Middle frontal gyrus (tissue), 1 donor: ENCODE measurements around the gene RASA2.
"Not testable (repeated sequence)": the region's sequence is repeated elsewhere in the genome, so short reads cannot be mapped to it uniquely, and the experiment has no call there.

Source experiments
- DNase-seq: peaks from one replicate; pipeline ENCODE4 v3.0.0-alpha.2; 2015; ENCODE audit warnings: low spot score; ENCODE audit errors: extremely low spot score

Gene RASA2

DNA sequence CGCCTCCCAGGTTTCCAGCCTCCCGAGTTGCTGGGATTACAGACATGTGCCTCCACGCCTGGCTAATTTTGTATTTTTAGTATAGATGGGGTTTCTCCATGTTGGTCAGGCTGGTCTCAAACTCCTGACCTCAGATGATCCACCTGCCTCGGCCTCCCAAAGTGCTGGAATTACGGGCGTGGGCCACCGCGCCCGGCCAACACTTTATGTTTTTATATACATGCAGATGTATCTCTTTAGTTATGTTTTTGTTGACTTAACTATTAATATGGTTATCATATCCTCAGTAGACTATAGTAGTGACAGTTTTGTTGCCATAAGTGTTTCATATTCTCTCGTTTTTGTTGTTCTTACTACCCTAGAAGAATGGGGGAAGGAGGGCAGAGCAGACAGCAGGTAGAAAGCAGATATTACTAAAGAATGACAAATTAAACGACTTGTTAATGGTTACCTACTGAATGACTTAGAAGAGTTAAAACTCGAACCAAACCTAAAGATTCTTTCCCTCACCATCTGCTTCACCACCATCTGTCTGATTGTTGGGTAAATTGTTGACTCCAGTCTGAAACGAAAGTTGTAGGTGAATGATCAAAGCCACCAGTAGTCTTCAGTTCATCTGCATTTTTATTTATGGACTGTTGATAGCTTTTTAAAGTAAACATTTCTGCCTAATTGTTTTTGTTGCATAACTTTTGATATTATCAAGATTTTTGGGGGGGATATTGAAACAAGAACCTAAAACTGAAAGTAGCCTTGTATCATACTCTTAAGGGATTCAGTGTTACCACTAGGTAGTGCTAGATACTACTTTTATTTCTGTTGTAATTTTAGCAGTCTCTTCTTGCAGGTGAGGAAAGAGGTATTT is 89.3 kb downstream of the RASA2 start:
- no peak for DNase-seq

DNA sequence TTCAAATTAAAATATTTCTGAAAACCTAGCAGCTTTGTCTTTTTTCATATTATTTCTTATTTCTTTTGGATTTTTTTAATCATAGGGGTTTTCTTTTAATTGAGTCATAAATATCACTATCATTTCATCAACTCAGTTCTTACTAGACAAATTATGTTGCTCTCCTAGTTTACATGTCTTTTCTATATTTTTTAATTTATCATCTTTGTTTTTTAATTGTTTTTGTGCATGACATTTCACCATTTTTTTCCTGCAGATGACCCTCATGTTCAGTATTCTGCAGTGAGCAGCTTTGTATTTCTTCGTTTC is 89.9 kb downstream of the RASA2 start:
- DNase-seq: no peak

DNA sequence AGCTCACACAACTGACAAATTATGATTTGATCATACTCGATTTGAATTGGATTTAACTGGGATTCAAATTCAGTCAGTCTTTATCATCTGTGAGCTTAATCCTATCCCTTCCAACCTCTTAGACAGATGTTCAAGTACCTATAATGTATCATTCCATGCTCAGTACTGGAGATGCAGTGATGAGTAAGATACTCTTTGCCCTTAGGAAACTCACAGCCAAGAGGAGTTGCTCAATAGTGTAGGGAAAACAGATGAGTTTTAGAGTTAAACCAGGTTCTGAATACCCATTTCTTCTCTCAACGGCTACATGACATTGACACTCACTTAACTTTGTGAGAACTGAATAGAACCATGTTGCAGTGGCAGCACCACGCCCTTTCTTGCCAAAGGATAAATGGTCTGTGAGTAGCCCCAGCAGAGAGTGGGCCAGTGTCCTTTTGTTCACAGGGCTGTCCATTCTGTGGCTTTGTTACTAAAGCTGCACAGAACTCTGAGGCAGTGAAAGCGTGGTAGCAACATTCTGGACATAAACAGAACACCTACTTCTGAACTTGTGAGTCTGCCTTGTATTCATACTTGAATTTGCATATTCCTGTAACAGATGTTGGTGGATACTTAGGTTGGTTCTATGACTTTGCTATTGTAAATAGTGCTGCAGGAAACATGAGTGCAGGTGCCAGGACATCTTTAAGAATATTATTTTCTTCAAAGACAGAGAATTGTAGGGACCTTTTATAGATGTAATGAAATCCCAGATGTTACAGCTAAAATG is 91.6 kb downstream of the RASA2 start:
- DNase-seq: no peak

DNA sequence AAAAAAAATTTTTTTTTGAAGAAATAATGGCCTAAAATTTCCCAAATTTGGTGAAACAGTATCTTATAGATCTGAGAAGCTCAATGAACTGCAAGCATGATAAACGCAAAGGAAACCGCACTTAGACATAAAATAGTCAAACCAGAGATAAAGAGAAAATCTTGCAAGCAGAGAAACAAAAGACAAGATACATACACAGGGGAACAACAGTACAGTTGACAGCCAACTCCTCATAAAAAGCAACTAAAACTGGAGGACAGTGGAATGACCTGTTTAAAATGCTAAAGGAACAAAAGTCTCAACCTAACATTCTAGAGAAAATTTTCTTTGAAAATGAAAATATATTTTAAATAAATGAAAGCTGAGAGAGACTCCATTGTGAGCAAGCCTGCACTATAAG is 107.5 kb downstream of the RASA2 start:
- no peak for DNase-seq

DNA sequence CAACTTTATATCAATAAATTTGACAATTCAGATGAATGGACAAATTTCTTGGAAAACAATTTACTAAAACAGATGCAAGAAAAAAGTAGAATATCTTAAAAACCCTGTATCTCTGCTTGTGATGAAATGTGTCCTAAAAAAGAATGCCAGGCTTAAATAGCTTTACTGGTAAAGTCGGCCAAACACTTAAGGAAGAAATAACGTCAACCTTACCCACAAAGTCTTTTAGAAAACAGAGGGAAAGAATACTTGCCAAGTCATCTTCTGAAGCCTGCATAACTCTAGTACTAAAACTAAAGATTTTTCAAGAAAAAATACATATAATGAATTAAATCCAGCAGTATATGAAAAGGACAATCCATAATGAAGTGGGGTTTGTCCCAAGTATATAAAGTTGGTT is 111.1 kb downstream of the RASA2 start:
- no peak for DNase-seq

DNA sequence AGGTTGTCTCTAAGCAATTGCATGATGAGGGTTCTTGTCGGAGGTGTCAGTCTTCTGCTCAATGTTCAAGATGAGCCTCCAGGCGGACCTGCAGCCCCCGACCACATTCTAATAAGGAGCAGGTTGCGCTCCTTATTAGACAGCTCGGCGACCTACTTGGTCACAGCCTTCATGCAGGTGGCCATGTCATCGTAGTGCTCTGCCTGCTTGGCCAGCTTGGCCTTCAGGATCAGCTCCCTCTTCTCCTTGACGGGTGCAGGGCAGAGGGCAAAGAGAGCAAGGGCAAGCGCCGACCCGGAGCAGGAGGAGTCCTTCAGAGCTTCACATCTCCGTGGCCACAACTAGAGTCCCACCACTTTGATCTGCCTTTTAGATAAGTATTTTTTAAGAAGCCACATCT is 113.5 kb downstream of the RASA2 start:
- DNase-seq: no peak

DNA sequence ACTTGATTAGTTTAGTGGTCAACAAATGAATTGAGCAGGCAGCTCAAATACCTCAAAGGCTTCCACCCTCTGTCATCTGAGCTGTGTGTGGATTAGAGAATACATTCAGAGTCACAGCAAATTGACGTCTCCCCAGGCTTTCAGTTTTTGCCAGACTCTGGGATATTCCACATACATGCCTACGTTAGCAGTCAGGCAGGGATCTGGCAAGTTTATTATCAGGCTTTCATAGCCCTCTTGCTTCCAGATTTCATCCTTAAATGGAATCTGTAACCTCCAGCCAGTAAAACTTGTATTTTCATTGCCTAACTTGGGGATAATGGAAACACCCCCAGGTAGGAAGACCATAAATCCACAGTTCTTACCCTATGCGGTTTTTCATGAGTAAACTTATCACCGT is 115.9 kb downstream of the RASA2 start:
- no peak for DNase-seq

DNA sequence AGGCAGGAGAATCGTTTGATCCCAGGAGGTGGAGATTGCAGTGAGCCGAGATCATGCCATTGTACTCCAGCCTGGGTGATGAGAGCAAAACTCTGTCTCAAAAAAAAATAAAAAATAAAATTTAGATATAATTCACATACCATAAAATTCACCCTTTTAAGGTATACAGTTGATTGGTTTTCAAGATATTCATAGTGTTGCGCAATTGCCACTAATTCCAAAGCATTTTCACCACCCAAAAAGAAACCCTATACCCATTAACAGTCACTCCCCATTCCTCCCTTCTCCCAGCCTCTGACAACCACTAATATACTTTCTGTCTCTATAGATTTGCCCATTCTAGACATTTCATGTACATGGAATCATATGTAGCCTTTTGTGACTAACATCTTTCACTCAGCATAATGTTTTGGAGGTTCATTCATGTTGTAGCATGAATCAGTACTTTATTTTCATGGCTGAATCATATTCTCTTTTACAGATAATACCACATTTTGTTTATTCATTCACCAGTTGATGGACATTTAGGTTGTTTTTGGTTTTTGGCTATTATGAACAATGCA is 116.7 kb downstream of the RASA2 start:
- DNase-seq: no peak

DNA sequence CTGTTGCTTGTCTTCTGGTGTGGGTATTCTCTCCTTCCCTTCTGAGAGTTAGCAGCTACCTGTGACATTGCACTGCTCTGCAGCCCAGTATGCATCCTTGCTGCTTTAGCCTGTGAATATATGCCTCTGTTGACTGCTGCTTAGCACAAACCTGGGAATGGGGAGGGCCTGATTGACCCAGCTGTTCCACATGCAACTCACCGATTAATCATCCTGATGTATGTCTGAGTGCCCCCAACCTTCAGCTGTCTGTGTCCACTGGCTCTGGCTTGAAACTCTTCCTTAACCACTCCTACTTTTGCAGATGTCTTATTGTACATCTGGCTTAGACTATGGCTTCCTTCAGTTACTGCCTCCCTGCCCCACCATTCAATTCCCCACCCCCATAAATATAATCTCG is 119.1 kb downstream of the RASA2 start:
- DNase-seq: no peak

DNA sequence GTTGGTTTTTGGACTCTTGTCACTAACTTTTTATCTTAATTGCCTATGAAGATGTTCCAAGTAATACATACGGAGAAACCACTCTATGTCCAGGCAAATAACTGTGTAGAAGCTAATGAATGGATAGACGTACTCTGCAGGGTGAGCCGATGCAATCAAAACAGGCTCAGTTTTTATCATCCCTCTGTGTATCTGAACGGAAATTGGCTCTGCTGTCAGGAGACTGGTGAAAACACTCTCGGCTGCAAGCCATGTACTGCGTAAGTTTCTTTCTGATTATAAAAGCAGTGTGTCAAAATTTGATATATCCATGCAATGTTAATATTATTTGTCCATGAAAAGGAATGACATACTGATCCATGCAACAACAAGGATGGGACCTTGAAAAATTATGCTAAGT is 121.6 kb downstream of the RASA2 start:
- DNase-seq: no peak

DNA sequence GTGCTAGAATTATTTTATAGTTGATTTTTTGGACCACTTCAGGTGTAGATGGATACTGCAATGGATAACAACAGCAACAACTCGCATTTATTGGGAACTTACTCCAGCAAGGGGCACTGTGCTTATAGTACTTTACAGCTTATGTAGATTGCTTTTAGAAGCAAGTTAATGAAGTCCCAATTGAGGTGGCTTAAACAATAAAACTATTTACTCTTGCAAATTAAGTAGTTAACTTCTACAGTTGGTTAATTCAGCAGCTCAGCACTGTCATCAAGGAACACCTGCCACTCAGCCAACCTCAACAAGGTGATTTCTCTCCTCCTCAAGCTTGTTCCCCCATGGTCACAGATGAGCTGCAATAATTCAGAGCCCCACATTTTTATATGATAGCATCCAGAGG is 124.1 kb downstream of the RASA2 start:
- no peak for DNase-seq

DNA sequence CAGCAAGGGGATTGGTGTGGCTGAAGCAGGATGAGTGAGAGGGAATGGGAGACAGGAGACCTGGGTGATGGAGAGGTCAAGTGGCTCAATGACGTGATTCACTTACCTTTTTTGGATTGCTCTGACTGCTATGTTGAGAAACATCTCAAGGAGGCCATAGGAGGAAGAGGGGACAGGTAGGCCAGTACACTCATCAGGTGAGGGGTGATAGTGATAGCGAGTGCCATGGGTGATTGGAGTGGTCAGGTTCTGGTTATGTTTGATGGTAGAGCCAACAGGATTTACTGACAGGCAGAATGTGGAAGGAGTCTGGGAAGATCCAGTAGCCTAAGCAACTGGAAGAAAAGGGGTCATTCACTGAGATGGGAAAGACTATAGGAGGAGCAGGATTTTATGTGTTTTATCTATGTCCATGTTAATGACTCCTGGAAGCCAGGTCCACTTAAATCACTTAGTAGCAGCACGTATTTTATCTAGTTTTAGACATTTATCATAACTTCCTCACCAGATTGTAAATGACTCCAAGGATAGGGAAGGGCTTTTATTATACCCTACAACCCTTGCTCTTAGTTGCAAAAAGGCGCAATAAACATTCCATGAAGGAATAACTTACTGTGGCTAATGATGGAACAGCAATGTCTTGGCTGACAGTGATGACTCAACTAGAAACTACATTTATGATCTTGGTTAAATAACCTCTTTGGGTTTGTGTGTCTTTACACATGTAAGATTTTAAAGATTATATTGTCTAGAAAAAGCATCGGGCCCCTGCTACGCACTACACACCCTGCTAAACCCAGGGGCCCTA is 131.5 kb downstream of the RASA2 start:
- DNase-seq: no peak

DNA sequence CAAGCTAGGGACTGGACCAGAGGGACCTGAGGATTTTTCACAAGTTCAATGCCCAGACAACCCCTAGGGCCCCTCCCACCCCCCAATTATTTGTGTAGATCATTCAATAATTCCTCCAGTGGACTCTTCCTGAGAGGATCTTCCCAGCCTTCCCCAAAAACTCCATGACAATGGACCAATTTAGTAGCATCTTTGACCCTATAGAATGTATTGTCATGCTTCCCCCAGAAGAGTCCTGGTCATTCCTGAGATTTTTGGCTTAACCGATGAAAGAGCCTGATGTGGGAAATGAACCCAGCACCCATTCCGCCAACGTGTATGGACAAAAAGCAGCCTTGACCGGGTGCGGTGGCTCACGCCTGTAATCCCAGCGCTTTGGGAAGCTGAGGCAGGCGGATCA is 132.1 kb downstream of the RASA2 start:
- no peak for DNase-seq

DNA sequence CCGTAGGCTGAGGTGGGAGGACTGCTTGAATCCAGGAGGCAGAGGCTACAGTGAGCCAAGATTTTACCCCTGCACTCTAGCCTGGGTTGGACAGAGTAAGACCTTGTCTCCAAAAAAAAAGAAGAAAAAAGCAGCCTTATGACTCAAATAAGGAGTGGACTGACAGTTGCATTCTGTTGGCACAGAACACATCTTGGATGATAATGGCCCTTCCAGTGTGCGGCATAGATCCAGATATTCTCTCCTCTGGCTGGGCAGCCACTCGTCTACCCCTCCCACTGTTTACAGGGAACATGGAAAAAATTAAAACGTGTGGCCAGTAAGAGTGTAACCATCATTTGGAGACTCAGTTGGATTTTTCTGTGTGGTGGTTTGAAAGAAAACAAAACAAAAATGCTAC is 132.6 kb downstream of the RASA2 start:
- no peak for DNase-seq

DNA sequence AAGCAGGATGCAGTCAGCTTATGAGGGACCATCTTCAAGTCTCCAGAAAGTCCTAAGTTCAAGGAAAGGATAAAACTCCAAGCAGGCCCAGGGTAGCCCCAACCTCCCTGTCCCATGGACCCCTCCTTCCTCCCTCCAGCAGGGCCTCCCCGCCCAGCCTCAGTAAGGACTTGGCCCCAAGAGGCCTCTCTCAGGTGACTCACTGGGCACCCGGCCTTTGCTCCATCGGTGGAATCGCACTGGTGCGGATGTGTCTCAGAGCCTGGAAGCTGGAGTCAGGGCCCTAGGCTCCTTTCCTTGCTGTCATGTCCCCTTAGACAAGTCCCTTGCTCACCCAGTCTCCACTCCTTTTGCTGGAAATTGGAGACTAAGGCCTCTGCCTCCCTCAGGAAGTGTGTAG is 136.9 kb downstream of the RASA2 start:
- DNase-seq: no peak

DNA sequence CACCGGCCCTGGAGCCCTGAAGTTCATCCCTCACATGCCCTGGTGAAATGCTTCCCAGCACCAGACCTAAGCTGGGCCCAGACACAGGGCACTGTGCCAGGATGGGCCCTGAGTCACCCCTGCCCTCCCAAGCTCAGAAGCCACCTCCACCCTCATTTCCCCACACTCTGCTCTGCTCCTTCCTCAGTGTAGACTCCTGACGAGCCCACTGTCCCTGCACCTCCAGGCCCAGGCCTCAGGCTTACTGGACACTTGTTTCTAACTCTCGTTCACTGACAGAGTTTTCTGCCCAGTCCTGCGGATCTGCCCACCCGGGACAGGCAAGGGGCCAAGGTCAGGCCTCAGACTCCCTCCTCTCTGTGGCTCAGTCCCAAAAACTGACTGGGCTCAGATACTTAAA is 138.7 kb downstream of the RASA2 start:
- DNase-seq: no peak

DNA sequence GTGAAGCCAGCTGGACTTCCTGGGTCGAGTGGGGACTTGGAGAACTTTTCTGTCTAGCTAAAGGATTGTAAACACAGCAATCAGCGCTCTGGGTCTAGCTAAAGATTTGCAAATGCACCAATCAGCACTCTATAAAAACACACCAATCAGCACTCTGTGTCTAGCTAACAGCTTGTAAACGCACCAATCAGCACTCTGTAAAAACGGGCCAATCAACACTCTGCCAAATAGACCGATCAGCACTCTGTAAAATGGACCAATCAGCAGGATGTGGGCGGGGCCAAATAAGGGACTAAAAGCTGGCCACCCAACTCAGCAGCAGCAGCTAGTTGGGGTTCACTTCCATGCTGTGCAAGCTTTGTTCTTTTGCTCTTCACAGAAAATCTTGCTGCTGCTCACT is 141.5 kb downstream of the RASA2 start:
- DNase-seq: not testable (repeated sequence)

DNA sequence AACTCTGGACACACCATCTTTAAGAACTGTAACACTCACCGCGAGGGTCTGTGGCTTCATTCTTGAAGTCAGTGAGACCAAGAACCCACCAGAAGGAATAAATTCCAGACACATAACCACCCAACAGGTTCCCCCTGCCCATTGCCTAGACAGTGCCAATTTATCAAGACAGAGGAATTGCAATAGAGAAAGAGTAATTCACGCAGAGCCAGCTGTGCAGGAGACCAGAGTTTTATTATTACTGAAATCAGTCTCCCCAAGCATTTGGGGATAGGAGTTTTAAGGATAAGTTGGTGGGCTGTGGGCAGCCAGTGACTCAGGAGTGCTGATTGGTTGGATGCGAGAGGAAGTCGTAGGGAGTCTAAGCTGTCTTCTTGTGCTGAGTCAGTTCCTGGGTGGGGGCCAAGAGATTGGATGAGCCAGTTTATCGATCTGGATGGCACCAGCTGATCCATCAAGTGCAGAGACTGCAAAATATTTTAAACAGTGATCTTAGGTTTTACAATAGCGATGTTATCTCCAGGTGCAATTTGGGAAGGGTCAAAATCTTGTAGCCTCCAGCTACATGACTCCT is 142.1 kb downstream of the RASA2 start:
- not testable (repeated sequence) for DNase-seq

DNA sequence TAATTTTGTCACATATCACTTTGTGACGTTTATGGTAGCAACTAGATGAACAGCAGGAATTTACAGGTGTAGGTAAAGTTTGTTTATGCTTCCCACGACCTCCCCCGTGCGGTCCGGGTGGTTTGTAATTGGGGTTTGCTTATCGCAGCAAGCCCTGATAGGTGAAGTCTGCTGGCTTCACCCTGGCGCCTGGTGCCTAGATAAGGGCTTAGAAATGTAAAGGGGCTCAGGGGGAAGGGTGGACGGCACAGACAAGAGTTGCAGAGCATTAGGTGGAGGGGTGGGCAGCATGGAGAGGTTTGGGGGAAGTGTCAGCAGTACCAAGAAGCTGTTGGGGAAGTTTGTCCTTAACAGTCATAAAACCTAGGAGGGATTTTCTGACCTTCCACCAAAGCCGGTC is 143.1 kb downstream of the RASA2 start:
- no peak for DNase-seq

DNA sequence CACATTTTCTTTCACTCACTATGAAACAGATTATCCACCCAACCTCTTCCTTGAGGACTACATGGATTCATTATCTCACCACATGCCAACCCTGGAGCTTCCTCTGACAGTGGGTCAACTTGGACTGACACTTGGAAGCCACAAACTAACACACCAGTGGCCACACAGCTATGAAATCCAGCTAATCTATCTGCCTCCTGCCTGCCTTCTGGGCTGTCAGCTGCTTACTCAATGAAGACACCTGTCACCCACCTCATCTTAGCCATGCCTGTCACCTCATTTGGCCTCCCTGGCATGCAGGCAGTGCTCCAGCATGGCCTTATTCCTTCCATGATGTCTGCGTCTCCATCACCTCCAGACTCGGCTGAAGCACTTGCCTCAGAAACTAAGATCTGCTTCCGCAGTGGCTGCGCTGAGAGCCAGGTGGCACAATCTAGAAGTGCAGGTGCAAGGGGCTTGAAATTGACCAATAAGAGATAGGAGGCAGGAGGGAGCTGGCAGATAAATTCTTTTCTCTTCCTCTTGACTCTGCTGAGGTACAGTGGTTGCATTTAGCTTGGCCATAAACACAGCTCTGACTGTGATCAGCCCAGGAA is 146.1 kb downstream of the RASA2 start:
- no peak for DNase-seq

DNA sequence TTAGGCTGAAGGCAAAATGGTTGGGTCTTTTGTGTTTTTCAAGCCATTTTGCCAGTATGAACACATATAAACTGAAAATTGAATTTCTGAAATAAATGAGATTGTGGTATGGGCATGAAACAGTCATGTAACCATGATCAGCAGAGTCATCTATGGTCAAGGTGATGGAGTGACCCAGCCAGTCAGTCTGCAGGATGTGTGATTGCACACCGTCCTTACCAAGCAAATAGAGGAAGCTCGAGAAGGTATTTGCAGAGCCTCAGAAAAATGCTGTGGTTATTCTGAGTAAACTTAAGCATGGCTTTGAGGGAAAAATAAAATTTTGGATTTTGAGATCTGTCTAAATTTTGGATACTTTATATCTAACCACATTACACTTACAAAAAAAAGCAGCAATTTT is 155.4 kb downstream of the RASA2 start:
- no peak for DNase-seq
